22Rv1 (cell line): ENCODE measurements around the gene RITA1.

Experiments
- H3K27ac ChIP-seq: fragments of 450-650 bp; 2 replicates; pipeline ENCODE4 v1.5.1; 2017
- CTCF ChIP-seq: fragments of 450-650 bp; IDR thresholded peaks from 2 replicates; pipeline ENCODE4 v1.5.1; 2017; ENCODE audit warnings: mild to moderate bottlenecking
- ZFX ChIP-seq: fragments of 450-650 bp; IDR thresholded peaks from 2 replicates; pipeline ENCODE4 v1.6.1; 2017; ENCODE audit warnings: antibody characterized with exemption, borderline replicate concordance

The RITA1 gene

GRCh38 chr12:113142173-113142885 lies 43.2 kb upstream of the RITA1 start:
- TF ChIP-seq CTCF (no peak), ZFX (no peak)

GRCh38 chr12:113142886-113143332 lies 42.6 kb upstream of the RITA1 start:
- TF ChIP-seq ZFX, result no peak
- no peak for TF ChIP-seq CTCF
- H3K27ac ChIP-seq, result no peak overlapping the region

More at GRCh38 chr12:113142173-113142885, 43.2 kb upstream of the RITA1 start:
- no peak overlapping the region for H3K27ac ChIP-seq

GRCh38 chr12:113143959-113144358 lies 41.6 kb upstream of the RITA1 start:
- H3K27ac ChIP-seq, result no peak overlapping the region
- no peak for TF ChIP-seq ZFX
- no peak for TF ChIP-seq CTCF

- H3K27ac ChIP-seq, result no peak overlapping the region
These were observed 40.7 kb upstream of the RITA1 start for GRCh38 chr12:113144806-113145205.

GRCh38 chr12:113145720-113146551 lies 39.6 kb upstream of the RITA1 start:
- TF ChIP-seq ZFX, result no peak
- no peak for TF ChIP-seq CTCF
- H3K27ac ChIP-seq, result no peak overlapping the region

More at GRCh38 chr12:113144806-113145205, 40.7 kb upstream of the RITA1 start:
- TF ChIP-seq ZFX (no peak), CTCF (no peak)

GRCh38 chr12:113146999-113147398 lies 38.5 kb upstream of the RITA1 start:
- TF ChIP-seq CTCF (no peak), ZFX (no peak)

More at GRCh38 chr12:113146999-113147398, 38.5 kb upstream of the RITA1 start:
- H3K27ac ChIP-seq, result no peak overlapping the region
